ENCODE measurements around the gene TTC31. TPM values are rescaled to one million over a fixed set of nuclear protein-coding genes. Genes with fewer than 3 reads are reported as not detected.

The TTC31 gene
- total and polyA plus RNA-seq, 12 donors, result 11.1 to 38.6 (median 20.9) TPM

DNA sequence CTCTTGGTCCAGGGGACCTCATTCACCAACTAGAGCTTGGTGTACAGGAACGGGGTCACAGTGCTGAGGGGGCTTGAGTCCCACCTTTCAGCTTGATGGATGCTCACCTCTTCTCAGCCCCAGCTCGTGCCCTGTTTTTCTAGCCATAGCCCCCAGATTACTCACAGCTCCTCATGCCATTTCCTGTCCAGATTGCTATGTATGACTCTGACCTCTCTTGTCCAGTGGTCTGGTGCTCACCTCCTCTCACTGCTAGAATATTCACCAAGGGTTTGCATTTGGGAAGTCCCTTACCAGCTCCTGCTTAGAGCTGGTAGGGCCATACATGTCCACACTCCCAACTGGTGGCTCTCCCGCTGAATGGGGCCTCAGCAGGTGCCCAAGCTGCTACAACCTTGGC, 10.7 kb downstream of the TTC31 start:
- Histone ChIP-seq H3K36me3 (replicated peaks in 1 of 2) (peaks cover 0 to 44% of the 10 kb centered on the region in 2 donors), H3K4me3 (no peak overlapping the region), H3K27ac (no peak overlapping the region), H3K27me3 (peaks cover 12% of the 10 kb centered on the region), H3K9me3 (replicated peaks in 1 of 3) (no peaks in the 10 kb centered on the region), H3K4me1 (replicated peaks in 1 of 2) (peaks cover 6 to 14% of the 10 kb centered on the region in 2 donors)
- intact Hi-C loops (cut with DNase I), result no loop called here
- no peak for DNase-seq
- no peak for TF ChIP-seq CTCF (IDR thresholded peaks at IDR 0.05)
- TF ChIP-seq POLR2A (IDR thresholded peaks at IDR 0.05), result no peak
- WGBS, 4 donors, result 86 to 100% (median 92%) methylated on average over 3 of the region's 3 CpGs

GRCh38 chr2:74495440-74495839, 12.6 kb downstream of the TTC31 start:
- WGBS, 4 donors, result 83 to 100% (median 90%) methylated on average over 1 of the region's 1 CpG
- intact Hi-C loops (cut with DNase I), result no loop called here

DNA sequence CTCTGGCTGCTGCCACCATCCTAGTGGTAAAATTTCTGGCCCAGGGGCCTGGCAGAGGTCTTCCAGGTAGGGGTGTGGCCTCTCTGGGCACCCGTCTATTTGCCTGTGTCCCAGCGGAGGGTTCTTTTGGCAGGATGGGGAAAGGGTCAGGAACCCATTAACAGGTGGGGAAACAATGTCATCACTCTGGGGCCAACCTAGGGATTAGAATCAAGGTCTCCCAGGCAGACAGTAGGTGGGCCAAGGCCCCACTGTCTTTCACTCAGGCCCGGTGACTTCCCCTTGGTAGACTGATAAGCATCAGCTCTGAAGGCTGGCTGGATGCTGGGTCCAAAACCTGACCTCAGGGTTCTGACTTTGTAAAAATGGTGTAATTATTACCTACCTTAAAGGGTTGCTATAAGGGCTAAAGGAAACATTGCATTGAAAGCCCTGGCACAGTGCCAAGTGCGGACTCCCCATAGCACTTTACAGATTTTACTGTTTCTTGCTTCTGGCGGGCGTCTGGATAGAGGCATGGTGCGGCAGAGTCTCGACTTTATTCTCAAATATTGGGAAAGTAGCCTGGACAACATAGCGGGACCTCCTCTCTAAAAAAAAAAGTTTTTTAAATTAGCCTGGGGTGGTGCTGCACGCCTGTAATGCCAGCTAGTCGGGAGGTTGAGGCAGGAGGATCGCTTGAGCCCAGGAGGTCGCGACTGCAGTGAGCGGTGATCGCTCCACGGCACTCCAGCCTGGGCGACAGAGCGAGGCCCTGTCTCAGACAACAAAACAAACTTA, 14.3 kb downstream of the TTC31 start:
- TF ChIP-seq CTCF (IDR thresholded peaks at IDR 0.05), result no peak
- no peak for TF ChIP-seq POLR2A (IDR thresholded peaks at IDR 0.05)
- Histone ChIP-seq H3K36me3 (replicated peaks in 1 of 2) (peaks cover 0 to 19% of the 10 kb centered on the region in 2 donors), H3K27me3 (peaks cover 36% of the 10 kb centered on the region), H3K27ac (no peak overlapping the region), H3K4me3 (peak overlapping the region in 1 of 4 donors; percentile 39), H3K4me1 (replicated peaks in 1 of 2) (peaks cover 6 to 25% of the 10 kb centered on the region in 2 donors), H3K9me3 (replicated peaks in 1 of 3) (no peaks in the 10 kb centered on the region)
- WGBS, 4 donors, result 47 to 50% (median 48%) methylated on average over 19 of the region's 19 CpGs
- intact Hi-C loops (cut with DNase I), result no loop called here
- no peak for DNase-seq

More at GRCh38 chr2:74495440-74495839, 12.6 kb downstream of the TTC31 start:
- Histone ChIP-seq H3K27me3 (peaks cover 29% of the 10 kb centered on the region), H3K27ac (no peak overlapping the region), H3K9me3 (replicated peaks in 1 of 3) (no peaks in the 10 kb centered on the region), H3K4me1 (replicated peaks in 1 of 2) (peaks cover 6 to 25% of the 10 kb centered on the region in 2 donors), H3K4me3 (no peak overlapping the region), H3K36me3 (replicated peaks in 1 of 2) (peaks cover 0 to 36% of the 10 kb centered on the region in 2 donors)
- DNase-seq, result no peak
- no peak for TF ChIP-seq POLR2A (IDR thresholded peaks at IDR 0.05)
- TF ChIP-seq CTCF (IDR thresholded peaks at IDR 0.05), result no peak

- Histone ChIP-seq H3K27ac (no peak overlapping the region), H3K36me3 (replicated peaks in 1 of 2) (peaks cover 0 to 11% of the 10 kb centered on the region in 2 donors), H3K4me1 (replicated peaks in 1 of 2) (peaks cover 6 to 30% of the 10 kb centered on the region in 2 donors), H3K4me3 (peak overlapping the region in 1 of 4 donors; percentile 39), H3K27me3 (peaks cover 39% of the 10 kb centered on the region), H3K9me3 (replicated peaks in 1 of 3) (no peaks in the 10 kb centered on the region)
- WGBS, 4 donors, result 2 to 11% (median 3%) methylated on average over 14 to 61 of the region's 61 CpGs
- TF ChIP-seq POLR2A (IDR thresholded peaks at IDR 0.05) (no peak), CTCF (IDR thresholded peaks at IDR 0.05) (no peak)
- intact Hi-C loops (cut with DNase I), result no loop called here
- DNase-seq, result no peak
These were observed 15.1 kb downstream of the TTC31 start for GRCh38 chr2:74497777-74498499.
